HepG2 (cell line): ENCODE measurements around the gene SLC34A3. TPM values are rescaled to one million over a fixed set of nuclear protein-coding genes. Genes with fewer than 3 reads are reported as not detected.

ENCODE experiments used
- ADNP ChIP-seq: sonication (generic); formaldehyde crosslinking; IDR thresholded peaks from 2 replicates; pipeline ENCODE4 v1.4.0; 2020; ENCODE audit warnings: missing genetic modification reagents
- ATRX ChIP-seq: sonication (generic); formaldehyde crosslinking; IDR thresholded peaks from 2 replicates; pipeline ENCODE4 v1.4.0; 2020; ENCODE audit warnings: missing genetic modification reagents, borderline replicate concordance
- BHLHE40 ChIP-seq: IDR thresholded peaks from 2 replicates; pipeline ENCODE4 v1.6.1; 2011; ENCODE audit warnings: low read length, improper control_type of control experiment
- CBFB ChIP-seq: sonication (generic); formaldehyde crosslinking; IDR thresholded peaks from 2 replicates; pipeline ENCODE4 v1.4.0; 2020; ENCODE audit warnings: missing genetic modification reagents
- CENPBD1 ChIP-seq: sonication (generic); formaldehyde crosslinking; IDR thresholded peaks from 2 replicates; pipeline ENCODE4 v1.8.0; 2022; ENCODE audit warnings: missing genetic modification reagents, low read depth, mild to moderate bottlenecking, borderline replicate concordance
- ESRRA ChIP-seq: sonication (generic); formaldehyde crosslinking; IDR thresholded peaks from 2 replicates; pipeline ENCODE4 v1.5.1; 2020; ENCODE audit warnings: mild to moderate bottlenecking, low read depth, missing genetic modification reagents
- FOXK2 ChIP-seq: fragments of 450-650 bp; IDR thresholded peaks from 2 replicates; pipeline ENCODE4 v1.6.1; 2016
- GZF1 ChIP-seq: sonication (generic); formaldehyde crosslinking; IDR thresholded peaks from 2 replicates; pipeline ENCODE4 v1.5.1; 2020; ENCODE audit warnings: mild to moderate bottlenecking, missing genetic modification reagents
- JDP2 ChIP-seq: sonication (generic); formaldehyde crosslinking; IDR thresholded peaks from 2 replicates; pipeline ENCODE4 v1.8.1; 2022; ENCODE audit warnings: missing genetic modification reagents, borderline replicate concordance
- KDM1A ChIP-seq: IDR thresholded peaks from 2 replicates; pipeline ENCODE4 v1.6.1; 2016; ENCODE audit warnings: missing compliant biosample characterization
- MIXL1 ChIP-seq: IDR thresholded peaks from 2 replicates; pipeline ENCODE4 v1.6.1; 2016
- MLLT10 ChIP-seq: sonication (generic); formaldehyde crosslinking; IDR thresholded peaks from 2 replicates; pipeline ENCODE4 v1.4.0; 2020; ENCODE audit warnings: missing genetic modification reagents
- MTF2 ChIP-seq: sonication (generic); formaldehyde crosslinking; IDR thresholded peaks from 2 replicates; pipeline ENCODE4 v1.5.0; 2020; ENCODE audit warnings: missing genetic modification reagents, borderline replicate concordance
- SNAPC5 ChIP-seq: sonication (generic); formaldehyde crosslinking; IDR thresholded peaks from 2 replicates; pipeline ENCODE4 v1.8.1; 2023; ENCODE audit warnings: mild to moderate bottlenecking, missing genetic modification reagents, borderline replicate concordance
- TEAD3 ChIP-seq: optimal IDR thresholded peaks from 2 replicates; pipeline ENCODE3; 2016; ENCODE audit warnings: borderline replicate concordance
- TRIM22 ChIP-seq: fragments of 450-650 bp; IDR thresholded peaks from 2 replicates; pipeline ENCODE4 v1.6.1; 2017
- ZFP37 ChIP-seq: sonication (generic); formaldehyde crosslinking; IDR thresholded peaks from 2 replicates; pipeline ENCODE4 v1.4.0; 2020; ENCODE audit warnings: missing genetic modification reagents, borderline replicate concordance
- ZNF251 ChIP-seq: sonication (generic); formaldehyde crosslinking; IDR thresholded peaks from 2 replicates; pipeline ENCODE4 v1.9.0; 2021; ENCODE audit warnings: mild to moderate bottlenecking, missing genetic modification reagents
- ZNF749 ChIP-seq: sonication (generic); formaldehyde crosslinking; IDR thresholded peaks from 2 replicates; pipeline ENCODE4 v1.8.0; 2022; ENCODE audit warnings: mild to moderate bottlenecking, missing genetic modification reagents, moderate library complexity, borderline replicate concordance
- ZNF781 ChIP-seq: sonication (generic); formaldehyde crosslinking; IDR thresholded peaks from 2 replicates; pipeline ENCODE4 v1.5.1; 2020; ENCODE audit warnings: borderline replicate concordance, mild to moderate bottlenecking, missing genetic modification reagents; ENCODE audit errors: not compliant biosample characterization
- polyA plus RNA-seq, 8 experiments: library from polyadenylated mRNA; depleted of rRNA in 3 of 8; stranded (reverse) in 7 of 8; unstranded in 1 of 8; fragments of >200 nt; fragmentation: Illumina TruSeq in 4 of 8; extraction: Trizol in 4 of 8; gene quantifications; 2 replicates each; pipeline versions ENCODE4 v1.2.1 to v1.2.3, GENCODE V29; 2011 to 2016; ENCODE audit warnings: low read depth in 4 of 8, missing spikeins in 1 of 8, mixed read lengths in 1 of 8; ENCODE audit not compliant: insufficient read depth in 1 of 8
- total RNA-seq, 5 experiments: library from RNA; depleted of rRNA; stranded (reverse); fragments of >200 nt; fragmentation: Illumina TruSeq; extraction: Trizol; gene quantifications; 2 replicates each; pipeline ENCODE4 v1.2.3, GENCODE V29; 2016; ENCODE audit warnings: low read depth in 1 of 5
- TF ChIP-seq, protein P1 (sequence below): sonication (generic); formaldehyde crosslinking; IDR thresholded peaks from 2 replicates; pipeline ENCODE4 v1.4.0; 2020; ENCODE audit warnings: missing genetic modification reagents, mild to moderate bottlenecking, borderline replicate concordance
- TF ChIP-seq, protein P2 (sequence below): sonication (generic); formaldehyde crosslinking; IDR thresholded peaks from 2 replicates; pipeline ENCODE4 v1.5.0; 2020; ENCODE audit warnings: missing genetic modification reagents
- TF ChIP-seq, protein P3 (sequence below): sonication (generic); formaldehyde crosslinking; IDR thresholded peaks from 2 replicates; pipeline ENCODE4 v1.5.0; 2020; ENCODE audit warnings: mild to moderate bottlenecking, missing genetic modification reagents, borderline replicate concordance

SLC34A3 gene
- total and polyA plus RNA-seq, 2 of the 13 experiments (the other 11 are each of a cell fraction or from before 2014, with no cell fraction given), result 0.07 to 1.0 TPM

DNA sequence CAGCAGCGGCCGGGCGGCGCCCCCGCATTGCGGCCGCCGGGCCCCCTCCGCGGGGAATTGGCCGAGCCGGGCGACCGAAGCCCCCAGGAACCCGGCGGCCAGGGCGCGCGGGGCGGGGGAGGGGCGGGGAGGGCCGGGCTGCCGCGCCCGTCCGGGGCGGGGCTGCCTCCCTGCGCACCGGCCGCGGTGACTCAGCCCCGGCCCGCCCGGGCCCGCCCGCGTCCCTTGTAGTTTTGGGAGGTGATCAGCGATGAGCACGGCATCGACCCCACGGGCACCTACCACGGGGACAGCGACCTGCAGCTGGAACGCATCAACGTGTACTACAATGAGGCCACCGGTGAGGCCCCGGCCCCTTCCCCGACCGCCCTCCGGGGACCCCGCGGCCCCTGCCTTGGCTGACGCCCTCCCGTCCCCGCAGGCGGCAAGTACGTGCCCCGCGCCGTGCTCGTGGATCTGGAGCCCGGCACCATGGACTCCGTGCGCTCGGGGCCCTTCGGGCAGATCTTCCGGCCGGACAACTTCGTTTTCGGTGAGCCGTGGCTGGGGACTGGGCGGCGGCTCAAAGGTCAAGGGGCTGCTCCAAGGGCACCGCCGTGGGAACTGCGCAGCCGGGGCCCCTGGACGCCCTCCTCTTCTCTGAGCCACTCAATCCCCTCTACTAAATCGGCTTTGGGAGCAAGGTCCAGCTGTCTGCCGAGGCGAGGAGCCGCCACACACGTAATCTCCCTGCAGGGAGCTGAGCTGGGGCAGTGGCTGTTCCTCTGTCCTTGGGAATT lies 11.0 kb downstream of the SLC34A3 start (continued):
- TF ChIP-seq SNAPC5 (CRISPR knock-in tag), result no peak
- TF ChIP-seq GZF1 (CRISPR knock-in tag), result 0 out of 2 replicates have a peak, but pooled peaks have one; percentile 26
- no peak for TF ChIP-seq ZFP37 (CRISPR knock-in tag)
- TF ChIP-seq FOXK2, result no peak
- TF ChIP-seq MIXL1 (CRISPR knock-in tag), result no peak
- TF ChIP-seq, protein P1, sequence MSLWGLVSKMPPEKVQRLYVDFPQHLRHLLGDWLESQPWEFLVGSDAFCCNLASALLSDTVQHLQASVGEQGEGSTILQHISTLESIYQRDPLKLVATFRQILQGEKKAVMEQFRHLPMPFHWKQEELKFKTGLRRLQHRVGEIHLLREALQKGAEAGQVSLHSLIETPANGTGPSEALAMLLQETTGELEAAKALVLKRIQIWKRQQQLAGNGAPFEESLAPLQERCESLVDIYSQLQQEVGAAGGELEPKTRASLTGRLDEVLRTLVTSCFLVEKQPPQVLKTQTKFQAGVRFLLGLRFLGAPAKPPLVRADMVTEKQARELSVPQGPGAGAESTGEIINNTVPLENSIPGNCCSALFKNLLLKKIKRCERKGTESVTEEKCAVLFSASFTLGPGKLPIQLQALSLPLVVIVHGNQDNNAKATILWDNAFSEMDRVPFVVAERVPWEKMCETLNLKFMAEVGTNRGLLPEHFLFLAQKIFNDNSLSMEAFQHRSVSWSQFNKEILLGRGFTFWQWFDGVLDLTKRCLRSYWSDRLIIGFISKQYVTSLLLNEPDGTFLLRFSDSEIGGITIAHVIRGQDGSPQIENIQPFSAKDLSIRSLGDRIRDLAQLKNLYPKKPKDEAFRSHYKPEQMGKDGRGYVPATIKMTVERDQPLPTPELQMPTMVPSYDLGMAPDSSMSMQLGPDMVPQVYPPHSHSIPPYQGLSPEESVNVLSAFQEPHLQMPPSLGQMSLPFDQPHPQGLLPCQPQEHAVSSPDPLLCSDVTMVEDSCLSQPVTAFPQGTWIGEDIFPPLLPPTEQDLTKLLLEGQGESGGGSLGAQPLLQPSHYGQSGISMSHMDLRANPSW (CRISPR knock-in tag), result no peak
- TF ChIP-seq TEAD3 (CRISPR knock-in tag), result no peak
- TF ChIP-seq KDM1A, result no peak
- no peak for TF ChIP-seq ATRX (CRISPR knock-in tag)
- no peak for TF ChIP-seq MTF2 (CRISPR knock-in tag)
- TF ChIP-seq TRIM22, result no peak
- TF ChIP-seq, protein P2, sequence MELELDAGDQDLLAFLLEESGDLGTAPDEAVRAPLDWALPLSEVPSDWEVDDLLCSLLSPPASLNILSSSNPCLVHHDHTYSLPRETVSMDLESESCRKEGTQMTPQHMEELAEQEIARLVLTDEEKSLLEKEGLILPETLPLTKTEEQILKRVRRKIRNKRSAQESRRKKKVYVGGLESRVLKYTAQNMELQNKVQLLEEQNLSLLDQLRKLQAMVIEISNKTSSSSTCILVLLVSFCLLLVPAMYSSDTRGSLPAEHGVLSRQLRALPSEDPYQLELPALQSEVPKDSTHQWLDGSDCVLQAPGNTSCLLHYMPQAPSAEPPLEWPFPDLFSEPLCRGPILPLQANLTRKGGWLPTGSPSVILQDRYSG (CRISPR knock-in tag), result no peak
- TF ChIP-seq CENPBD1, result no peak
- no peak for TF ChIP-seq ZNF749 (CRISPR knock-in tag)
- no peak for TF ChIP-seq CBFB (CRISPR knock-in tag)
- TF ChIP-seq, protein P3, sequence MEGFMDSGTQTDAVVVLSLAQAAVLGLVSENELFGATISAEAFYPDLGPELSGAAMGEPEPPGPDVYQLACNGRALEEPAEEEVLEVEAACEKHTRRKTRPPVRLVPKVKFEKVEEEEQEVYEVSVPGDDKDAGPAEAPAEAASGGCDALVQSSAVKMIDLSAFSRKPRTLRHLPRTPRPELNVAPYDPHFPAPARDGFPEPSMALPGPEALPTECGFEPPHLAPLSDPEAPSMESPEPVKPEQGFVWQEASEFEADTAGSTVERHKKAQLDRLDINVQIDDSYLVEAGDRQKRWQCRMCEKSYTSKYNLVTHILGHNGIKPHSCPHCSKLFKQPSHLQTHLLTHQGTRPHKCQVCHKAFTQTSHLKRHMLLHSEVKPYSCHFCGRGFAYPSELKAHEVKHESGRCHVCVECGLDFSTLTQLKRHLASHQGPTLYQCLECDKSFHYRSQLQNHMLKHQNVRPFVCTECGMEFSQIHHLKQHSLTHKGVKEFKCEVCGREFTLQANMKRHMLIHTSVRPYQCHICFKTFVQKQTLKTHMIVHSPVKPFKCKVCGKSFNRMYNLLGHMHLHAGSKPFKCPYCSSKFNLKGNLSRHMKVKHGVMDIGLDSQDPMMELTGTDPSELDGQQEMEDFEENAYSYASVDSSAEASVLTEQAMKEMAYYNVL (CRISPR knock-in tag), result peak; percentile 14
- TF ChIP-seq ADNP (CRISPR knock-in tag), result no peak
- no peak for TF ChIP-seq ZNF781 (CRISPR knock-in tag)
- TF ChIP-seq ESRRA (CRISPR knock-in tag), result peak; percentile 88; the same call in 1 of the 2 replicates
- no peak for TF ChIP-seq ZNF251 (CRISPR knock-in tag)
- TF ChIP-seq JDP2 (CRISPR knock-in tag), result no peak; the same call in 1 of the 2 replicates
- TF ChIP-seq MLLT10, result no peak
- no peak for TF ChIP-seq BHLHE40
